ENCODE measurements around the gene COL4A1.
"Not testable (repeated sequence)": the region's sequence is repeated elsewhere in the genome, so short reads cannot be mapped to it uniquely, and the experiment has no call there.

COL4A1 gene

DNA sequence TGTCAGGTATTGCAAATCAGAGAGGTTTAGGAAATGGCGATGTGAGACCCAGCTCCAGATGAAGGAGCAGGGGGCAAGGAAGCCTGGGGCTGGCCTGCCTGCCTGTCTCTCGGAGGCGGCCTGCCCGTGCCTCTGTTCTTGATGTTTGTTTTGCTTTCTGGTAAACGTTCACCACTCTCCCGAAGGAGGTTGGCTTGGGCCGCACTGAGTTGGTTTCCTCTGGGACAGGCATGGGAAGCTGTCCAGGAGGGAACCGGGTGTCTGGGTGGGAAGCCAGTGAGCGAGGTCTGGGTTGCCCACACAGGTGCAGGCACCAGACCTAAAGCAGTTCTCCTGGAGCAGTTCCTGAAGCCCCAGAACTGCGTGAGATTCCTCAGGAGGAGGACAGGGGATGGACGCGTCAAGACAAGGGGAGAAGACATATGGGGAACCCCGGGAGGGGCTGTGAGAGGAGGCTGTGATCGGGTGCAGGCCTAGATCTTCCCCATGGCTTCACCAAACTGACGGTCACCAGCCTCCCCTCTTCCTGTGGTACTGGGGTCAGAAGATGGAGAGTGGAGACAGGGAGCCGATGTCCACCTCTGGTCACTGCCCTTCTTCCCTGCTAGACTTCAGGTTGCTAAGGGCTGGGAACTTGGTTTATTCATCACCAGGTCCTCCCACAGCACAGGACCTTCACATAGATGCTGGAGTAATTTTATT lies 15.3 kb upstream of the COL4A1 start:
- no peak for DNase-seq

DNA sequence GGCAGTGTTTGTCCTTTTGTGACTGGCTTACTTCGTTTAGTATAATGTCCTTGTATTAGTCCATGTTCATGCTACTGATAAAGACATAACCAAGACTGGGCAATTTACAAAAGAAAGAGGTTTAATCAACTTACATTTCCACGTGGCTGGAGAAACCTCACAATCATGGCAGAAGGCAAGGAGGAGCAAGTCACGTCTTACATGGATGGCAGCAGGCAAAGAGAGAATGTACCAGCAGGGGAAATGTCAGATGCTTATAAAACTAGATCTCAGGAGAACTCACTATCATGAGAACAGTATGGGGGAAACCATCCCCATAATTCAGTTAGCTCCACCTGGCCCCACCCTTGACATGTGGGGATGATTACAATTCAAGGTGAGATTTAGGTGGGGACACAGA lies 14.6 kb upstream of the COL4A1 start:
- not testable (repeated sequence) for DNase-seq

DNA sequence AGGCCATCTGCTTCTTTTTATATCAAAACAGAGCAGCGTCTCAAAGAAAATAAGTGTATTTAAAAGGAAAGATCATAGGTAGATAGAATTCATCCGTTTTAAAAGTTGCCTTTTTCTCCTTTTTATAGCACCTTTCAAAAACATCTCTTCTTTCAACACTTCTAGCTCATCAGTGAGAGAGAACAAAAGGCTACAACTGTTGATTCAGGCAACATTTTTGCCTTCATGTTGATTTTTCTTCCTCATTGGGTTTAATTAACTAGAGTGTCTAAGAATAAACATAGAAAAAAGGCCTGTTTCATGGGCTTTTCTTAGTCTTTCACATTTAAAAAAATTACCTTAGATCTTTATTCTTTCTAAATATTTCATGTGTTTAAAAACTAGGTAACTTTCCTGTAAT lies 13.7 kb upstream of the COL4A1 start:
- no peak for DNase-seq

DNA sequence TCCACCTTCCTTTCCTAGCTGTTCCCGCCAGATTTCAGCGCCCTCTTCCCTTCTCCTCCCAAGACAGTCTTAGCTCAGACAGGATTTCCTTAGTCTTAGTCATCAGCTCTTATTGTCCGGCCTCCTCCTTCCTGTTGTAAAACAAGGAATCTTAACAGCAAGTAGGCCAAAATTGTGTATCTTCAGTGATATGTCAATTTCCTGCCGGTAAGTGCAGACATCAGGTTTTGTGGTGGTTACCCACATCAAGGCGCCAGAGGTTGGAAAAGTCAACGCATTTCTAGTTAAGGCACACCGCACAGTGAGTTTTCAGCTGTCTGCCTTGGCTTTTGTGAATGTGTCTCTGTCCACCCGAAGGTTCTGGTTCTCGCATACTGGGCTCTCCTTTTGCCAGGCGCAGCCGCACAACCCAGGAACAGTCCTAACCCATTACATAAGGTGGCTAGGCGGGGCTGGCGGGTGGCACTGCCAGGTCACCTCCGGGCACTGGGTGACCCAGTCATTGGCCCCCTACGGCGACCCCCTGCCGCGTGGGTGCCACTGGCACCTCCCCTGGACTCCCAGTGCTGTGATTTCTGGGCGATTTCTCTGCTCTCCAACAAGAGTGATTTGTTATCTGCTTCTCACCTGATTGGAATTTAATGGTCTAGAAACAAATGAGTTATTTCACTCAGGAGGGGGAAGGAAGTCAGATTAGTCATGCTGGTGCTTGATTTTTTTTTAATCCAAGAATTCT lies 13.0 kb upstream of the COL4A1 start:
- no peak for DNase-seq

DNA sequence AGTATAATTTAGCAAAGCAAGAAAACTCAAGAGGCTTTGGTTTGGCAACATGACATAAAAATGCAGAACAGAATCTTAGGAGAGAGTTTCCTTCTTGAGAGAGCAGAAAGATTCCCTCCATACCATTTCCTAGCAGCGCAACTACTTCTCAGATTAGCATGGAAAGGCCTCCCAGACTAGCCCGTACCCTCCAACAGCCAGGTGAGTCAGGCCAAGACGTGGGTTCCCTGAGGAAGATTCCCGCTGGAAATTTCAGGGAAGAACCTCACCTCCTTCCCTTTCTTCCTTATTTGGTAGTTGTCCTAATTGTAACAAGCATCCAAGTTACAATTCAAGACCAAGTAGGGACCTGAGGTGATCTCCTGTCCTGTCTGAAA lies 12.4 kb upstream of the COL4A1 start:
- DNase-seq: no peak

DNA sequence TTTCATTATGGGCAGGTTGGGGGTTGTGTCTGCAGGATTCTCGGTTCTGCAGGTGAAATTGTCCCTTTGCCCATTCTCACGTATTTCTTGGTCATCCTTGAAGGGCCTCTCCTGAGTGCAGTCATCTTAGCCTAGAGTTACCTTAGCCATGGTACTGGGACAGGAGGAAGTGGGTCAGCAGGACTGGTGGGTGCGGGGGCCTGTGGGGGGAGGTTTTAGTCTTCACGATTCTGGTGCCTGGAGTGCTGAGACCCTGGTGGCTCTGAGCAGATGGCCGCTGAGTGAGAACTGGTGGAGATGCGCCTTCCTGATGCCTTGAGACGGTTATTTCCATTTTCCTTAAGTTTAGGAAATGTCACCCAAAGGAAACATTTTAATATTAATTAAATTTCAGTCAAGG lies 12.0 kb upstream of the COL4A1 start:
- DNase-seq: no peak

DNA sequence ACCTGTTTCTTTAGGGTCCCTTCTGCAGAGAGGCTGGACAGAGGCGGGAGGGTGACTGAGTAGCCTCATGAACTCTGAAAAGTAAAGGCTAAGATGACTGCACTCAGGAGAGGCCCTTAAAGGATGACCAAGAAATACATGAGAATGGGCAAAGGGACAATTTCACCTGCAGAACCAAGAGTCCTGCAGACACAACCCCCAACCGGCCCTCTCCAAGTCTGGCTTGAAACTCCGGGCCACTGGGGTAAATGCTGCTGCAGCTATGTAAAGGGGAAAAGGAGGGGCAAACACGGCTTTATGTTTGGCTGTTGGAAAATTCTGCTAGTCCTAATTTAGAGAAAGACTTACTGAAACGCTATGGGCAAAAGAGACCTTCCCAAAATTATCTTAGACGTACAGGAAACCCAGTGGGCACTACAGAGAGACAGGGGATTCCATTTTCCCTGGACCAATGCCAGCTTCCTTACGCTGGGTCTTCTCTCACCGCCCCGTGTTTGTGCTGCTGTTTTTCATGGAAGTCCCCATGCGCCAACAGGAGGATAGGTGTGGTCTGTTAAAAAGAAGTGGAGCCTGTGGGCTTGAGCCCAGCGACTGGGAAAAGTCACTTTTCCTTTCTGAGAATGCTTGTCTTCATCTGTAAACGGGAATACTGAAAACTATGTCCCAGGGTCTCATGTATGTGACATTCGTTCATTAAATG lies 10.7 kb upstream of the COL4A1 start:
- DNase-seq: no peak

DNA sequence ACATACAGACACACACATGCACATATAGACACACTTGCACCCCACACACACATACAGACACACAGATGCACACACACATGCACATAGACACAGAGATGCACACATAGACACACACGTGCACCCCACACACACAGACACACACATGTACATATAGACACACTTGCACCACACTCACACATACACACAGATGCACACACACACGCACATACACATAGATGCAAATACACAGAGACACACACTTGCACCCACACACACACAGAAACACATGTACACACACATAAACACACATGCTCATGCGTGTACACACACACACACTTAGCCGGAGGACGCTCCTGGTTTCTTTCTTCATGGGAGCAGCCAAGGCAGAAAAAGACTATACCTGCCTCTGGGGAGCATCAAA lies 10.1 kb upstream of the COL4A1 start:
- DNase-seq: no peak

DNA sequence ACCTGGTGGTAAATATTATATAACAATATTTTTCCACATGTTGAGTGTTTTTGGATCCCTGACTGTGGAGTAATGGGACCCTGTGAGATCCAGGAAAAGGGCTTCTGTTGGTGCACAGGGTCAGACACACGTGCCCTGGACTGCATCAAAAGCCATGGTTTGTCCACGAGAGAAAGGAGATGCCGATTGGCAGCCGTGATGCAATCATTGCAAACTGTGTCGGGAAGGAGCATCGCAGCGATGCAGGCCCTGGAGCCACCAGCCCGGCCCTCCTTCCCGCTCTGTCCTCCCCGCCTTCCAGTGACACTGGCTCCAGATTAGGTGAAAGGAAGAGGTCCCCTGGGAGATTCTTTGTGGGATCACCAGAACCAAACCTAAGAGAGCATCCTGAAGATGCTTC lies 9.2 kb upstream of the COL4A1 start:
- no peak for DNase-seq

DNA sequence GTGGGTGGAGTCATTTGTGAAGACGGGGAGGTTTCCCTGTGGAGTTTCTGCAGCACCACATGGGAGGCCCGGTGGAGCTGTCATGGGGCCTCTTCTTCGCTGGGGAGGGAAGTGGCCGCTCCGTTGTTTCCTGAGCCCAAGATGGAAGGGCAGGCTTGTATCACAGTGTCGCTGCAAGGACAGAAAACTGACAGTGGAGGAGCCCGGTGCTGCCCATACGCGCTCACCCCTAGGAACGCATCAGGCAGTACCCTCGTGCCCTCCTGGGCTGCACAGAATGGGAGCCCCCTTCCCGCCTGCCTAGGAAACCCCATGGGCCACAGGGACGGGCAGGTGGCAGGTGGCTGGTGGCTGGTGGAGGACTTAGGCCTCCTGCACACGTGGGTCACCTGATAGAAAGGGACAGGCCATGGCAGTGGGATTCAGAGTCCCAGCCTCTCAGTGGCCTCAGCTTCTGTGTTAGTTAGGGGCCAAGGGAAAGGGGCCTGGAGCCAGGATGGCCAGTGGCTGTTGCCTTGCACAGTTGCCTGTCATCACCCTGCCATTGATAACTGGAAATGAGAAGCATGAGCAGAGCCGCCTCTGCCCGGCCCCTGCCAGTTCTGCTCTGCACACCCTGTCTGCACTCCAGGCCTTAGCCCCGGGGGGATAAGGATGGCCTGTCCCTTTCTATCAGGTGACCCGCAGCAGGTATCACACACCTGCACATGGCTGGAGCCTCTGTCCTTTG lies 7.7 kb upstream of the COL4A1 start:
- no peak for DNase-seq

DNA sequence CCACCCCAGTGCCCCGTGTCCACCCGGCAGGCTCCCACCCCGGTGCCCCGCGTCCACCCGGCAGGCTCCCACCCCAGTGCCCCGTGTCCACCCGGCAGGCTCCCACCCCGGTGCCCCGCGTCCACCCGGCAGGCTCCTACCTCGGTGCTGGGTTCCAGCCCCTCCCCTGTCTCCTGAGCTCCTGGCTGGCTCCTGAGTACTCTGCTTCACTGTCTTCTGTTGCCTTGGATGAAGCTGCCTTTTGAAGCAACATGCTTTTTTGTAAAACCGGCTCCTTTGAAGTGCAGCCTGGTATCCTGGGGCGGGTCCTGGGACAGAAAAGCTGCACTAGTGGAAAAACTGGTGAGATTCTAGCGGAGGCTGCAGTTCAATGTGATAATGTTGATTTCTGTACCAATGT lies 6.8 kb upstream of the COL4A1 start:
- DNase-seq: not testable (repeated sequence)

DNA sequence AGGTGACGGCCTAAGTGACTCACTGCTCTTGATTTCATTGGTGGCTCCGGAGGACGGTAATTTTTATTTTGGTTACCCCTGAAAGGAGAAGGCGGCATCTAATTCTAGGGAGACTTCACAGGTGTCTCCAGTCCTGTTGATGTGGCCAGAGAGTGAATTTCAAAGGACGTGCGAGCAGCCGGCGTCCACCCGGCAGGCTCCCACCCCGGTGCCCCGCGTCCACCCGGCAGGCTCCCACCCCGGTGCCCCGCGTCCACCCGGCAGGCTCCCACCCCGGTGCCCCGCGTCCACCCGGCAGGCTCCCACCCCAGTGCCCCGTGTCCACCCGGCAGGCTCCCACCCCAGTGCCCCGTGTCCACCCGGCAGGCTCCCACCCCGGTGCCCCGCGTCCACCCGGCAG lies 6.3 kb upstream of the COL4A1 start:
- DNase-seq: not testable (repeated sequence)

DNA sequence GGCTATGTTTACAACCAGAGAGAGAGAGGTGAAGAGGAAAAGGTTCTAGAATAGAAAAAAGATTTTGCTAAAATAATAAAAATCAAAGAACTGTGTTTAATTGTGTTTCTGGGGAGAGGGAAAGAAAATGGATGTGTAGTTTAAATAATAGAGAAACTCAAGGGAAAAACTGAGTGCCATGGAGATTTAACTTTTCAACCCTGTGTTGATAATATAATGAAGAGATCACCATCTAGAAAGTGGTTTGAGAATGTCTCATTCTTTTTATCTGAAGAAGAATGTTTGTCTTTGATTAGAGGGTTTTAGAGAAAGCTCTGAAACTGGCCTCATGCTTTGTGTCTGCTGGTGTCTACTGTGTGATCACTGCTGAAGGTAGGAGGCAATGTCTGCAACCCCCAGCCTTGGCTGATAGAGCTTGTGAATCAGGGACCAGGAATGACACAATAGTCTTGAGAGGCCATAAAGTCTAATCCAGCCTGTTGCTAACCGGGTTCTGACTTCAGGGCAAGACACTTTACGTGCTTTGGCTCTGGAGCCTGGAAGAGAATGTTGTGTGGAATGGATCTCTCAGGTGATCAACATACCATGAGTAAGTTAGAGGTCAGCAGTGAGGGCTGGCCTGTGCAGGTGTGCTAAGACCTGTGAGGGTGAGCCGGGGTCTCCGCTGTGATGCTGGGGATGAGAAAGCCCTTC lies 5.5 kb upstream of the COL4A1 start:
- no peak for DNase-seq

DNA sequence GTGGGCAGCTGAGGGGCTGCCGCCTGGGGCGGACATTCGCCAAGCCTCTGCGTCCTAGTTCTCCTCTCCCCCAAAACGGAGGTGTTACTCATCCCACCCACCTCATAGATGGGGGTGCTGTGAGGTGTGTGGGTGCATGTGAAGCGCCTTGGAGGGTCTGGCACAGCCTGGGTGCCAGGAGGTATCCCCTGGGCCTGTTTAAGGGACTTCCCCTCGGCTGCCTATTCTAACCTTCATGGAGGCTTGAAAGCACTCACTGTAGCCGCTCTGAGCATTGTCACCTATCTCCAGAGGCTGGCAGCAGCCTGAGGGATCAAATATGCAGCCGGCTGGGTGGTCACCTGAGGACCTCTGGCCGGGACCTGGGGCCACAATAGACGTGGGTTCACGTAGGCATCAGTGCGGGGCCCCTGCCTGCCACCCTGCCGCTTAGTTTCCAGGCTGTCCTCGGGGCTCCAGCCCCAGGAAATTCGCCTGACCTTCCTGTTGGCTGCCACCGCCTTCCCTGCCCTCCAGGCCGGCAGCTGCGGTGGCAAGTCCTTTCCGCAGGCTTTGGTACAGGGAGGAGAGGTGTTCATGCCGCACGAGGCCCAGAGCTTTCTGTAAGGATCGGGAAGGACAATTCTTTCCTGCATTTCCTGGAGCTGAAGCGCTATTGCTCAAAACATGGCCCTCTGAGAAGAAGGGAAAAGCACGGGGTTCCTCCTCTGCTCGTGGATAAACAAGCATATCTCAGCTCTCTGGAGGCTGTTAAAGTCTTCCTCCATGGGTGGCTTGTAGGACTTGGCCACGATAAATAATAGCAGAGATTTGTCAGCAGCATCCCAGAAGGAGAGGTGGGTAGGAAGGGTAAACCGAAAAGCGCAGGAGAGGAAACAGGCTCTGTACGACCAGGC lies 4.7 kb upstream of the COL4A1 start:
- DNase-seq: no peak

DNA sequence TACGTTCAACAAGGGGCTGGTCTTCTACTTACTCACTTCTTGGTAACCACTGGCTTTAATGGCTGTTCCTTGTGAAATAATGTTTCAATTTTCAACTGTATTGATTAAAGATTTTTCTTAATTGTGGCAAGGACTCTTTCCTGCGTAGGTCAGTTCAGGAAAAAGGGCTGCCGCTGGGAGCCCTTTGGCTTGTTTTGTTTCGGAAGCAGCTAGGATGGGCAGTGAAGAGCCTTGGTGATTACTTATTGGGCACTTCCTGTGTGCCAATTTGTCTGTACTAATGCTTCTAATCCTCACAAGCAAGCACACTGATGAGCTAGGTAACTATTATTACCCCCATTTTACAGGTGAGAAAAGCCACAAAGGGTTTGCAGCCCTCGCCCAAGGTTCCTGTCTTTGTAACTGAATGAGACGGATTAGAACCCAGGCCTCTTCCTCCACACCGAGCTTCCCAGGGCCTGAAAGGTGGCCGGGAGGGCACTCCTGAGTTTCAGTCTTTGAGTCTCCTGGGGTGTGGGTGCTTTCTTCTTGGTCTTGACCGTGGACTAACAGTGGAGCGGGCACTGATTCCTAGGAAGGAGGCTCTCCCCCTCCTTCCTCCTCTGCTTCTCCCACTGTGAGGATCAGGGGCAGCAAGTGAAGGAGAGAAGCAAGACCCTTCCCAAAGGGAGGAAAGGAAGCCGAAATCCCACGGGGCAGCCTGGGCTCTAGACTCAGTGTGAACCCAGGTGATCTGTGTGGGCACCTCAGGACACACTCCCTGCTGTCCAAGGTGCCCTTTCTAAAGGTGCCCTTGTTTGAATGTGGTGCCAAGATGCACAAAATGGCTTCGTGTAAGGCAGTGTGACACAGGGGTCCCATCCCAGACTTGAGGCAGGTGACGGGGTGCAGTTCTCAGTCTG lies 3.8 kb upstream of the COL4A1 start:
- no peak for DNase-seq

DNA sequence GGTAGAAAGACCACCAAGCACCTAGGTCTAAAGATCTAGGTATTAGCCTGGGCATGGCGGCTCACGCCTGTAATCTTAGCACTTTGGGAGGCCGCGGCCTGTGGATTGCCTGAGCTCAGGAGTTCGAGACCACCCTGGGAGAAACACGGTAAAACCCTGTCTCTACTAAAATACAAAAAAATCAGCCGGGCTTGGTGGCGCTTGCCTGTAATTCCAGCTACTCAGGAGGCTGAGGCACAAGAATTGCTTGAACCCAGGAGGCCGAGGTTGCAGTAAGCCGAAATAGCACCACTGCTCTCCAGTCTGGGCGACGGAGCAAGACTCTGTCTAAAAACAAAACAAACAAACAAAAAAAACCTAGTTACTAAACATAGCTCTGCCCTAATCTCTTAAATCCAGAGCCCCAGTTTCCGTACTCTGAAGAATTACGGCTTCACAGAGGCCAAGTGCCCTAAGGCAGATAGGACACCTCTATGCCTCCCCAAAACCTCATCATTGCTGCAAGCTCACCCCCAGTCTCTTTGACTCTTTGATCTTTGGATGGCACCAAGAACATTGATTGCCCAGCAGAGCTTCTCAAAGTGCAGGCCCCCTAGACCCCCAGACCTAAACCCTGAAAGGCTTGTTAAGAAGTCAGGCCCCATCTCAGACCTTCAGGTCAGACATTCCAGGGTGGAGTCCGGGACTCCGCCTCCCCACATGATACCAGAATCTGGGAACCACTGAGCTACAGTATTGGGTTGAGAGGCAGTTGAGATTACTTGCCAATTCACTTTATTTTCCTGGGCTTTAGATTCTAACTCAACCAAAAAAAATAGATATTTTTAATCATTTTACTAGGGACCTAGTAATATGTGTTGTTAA lies 2.9 kb upstream of the COL4A1 start:
- no peak for DNase-seq

DNA sequence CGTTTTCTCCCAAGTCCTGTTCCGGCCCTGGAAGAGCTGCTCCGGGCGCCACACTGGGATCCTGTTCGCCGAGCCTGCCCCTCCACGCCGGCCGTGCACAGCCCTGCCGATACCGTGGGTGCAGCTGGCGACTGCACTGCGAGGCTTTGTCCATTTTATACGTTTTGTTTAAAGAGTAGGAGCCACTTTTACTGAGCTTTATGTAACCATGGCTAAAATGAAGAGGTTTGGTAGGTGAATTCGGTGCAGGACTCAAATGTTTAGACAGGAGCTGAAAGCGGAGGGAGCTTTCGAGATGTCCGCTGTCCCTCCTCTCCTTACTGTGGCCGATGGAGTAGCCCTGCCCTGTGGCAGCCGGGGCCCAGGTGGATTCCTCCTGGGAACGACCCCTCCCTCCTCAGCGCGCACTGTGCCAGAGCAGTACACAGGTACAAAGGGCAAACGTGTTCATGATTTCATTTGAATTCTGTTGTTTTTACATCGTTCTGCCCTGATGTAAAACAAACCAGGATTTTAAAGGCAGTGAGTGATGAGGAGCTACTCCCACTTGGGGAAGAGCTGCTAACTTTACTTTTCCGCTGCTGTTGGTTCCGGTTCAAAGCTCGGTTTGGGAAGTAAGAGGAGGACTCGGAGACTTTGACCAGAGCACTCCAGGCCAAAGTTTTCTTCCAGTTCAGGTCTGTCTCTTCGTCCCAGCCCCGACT lies 1.9 kb upstream of the COL4A1 start:
- DNase-seq: no peak

DNA sequence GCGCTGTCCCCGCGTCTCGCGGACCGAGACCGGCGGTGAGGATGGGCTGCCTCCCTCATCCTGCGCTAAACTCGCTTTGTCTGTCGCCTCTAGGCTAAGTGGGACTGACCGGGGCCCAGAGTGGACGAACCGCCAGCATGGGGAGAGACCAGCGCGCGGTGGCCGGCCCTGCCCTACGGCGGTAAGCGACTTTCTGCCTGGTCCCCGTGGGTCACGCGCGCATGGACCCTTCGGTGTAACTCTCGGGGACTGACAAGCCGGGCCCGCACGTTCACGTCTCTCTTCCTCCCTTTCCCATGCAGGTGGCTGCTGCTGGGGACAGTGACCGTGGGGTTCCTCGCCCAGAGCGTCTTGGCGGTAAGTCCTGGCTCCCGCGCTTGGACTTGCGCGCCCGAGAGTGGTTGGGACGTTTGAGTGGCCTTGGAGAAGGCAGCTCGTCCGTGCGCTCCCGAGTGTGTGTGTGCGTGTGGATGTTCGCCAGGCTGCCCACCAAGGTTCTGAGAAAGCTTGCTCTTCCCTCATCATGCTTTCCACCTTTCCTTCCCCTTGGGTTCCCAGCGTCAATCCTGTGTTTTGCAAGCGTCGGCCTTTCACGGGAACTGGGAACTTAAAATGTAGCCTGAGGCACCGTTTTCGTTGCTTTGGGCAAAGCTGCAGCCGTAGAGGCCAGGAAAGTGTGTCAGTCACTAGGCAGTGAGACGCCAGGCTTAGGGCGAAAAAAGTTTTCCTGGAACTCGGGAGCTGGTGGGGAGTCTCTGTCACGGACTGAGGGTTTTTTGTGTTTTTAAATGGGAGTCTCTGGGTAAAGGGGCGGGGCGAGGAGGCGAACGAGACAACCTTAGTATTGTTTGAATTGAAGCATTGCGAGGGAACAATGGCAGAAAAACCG lies 1.1 kb upstream of the COL4A1 start:
- no peak for DNase-seq
